ENCODE data around the gene KIF2C.

The KIF2C gene

DNA sequence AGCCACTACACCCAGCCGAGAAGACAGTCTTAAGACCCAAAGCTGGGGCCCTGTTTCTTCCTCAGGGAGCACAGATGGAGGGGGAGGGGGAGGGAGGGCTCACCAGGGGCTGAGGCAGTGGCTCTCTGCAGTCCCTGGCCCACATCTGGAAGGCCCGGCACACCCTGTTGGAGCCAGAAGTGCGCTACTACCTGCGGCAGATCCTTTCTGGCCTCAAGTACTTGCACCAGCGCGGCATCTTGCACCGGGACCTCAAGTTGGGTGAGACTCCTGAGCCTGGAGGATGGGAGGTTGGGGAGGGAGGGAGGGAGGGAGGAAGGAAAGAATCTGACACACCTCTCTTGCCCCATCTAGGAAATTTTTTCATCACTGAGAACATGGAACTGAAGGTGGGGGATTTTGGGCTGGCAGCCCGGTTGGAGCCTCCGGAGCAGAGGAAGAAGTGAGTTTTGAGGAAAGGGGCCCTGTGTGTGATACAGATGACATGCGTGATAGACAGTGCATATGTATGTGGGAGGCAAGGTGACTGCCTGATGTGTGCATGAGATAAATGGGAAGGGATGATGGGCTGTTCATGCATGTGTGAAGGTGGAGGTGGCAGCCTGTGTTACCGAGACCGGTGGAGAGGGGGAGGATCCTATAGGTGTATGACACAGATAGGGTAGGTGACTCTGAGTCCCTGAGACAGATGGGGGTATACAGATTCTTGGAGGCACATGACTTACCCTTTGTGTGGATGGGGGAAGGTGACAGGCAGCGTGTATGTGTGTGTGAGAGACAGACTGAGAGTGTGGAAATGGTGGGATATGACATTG lies 62.1 kb downstream of the KIF2C start:
- TF ChIP-seq CTCF (conservative IDR thresholded peaks at IDR 0.05) (no peak), ZFX (IDR thresholded peaks at IDR 0.05) (no peak)
- no peak overlapping the region for H3K27ac ChIP-seq

DNA sequence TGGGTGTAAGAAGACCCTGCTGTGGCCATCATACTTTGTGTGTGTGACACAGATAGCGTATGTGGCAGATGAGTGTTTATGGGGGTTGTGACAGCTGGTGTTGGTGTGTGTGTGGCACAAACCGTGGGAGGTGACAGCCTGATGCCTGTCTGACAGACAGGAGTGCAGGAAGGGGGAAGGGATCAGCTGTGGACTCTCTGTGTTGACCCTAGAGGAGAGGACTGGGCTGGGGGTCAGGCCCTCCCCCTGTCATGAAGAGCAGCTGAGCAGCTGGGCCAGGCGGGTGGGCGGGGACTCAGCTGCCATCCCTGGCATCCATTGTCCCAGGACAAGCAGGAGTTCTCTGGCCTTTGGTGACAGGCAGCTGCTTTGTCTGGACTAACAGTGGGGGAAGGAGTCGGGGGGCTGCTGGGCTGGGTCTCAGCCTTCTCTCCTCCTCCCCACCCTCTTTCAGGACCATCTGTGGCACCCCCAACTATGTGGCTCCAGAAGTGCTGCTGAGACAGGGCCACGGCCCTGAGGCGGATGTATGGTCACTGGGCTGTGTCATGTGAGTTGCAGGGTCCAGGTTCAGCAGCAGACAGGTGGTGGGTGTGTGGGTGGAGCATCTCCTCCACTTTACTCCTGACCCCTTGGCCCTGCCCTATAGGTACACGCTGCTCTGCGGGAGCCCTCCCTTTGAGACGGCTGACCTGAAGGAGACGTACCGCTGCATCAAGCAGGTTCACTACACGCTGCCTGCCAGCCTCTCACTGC lies 62.8 kb downstream of the KIF2C start:
- TF ChIP-seq ZFX (IDR thresholded peaks at IDR 0.05) (no peak), CTCF (conservative IDR thresholded peaks at IDR 0.05) (no peak)
- H3K27ac ChIP-seq, result no peak overlapping the region

DNA sequence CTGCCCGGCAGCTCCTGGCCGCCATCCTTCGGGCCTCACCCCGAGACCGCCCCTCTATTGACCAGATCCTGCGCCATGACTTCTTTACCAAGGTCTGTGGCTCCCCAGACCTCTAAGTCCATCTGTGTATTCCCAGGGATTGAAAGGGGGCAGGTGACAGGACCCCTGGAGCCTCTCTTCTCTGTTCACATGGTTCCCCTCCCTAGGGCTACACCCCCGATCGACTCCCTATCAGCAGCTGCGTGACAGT lies 63.4 kb downstream of the KIF2C start:
- TF ChIP-seq CTCF (conservative IDR thresholded peaks at IDR 0.05) (no peak), ZFX (IDR thresholded peaks at IDR 0.05) (no peak)
- H3K27ac ChIP-seq, result no peak overlapping the region

DNA sequence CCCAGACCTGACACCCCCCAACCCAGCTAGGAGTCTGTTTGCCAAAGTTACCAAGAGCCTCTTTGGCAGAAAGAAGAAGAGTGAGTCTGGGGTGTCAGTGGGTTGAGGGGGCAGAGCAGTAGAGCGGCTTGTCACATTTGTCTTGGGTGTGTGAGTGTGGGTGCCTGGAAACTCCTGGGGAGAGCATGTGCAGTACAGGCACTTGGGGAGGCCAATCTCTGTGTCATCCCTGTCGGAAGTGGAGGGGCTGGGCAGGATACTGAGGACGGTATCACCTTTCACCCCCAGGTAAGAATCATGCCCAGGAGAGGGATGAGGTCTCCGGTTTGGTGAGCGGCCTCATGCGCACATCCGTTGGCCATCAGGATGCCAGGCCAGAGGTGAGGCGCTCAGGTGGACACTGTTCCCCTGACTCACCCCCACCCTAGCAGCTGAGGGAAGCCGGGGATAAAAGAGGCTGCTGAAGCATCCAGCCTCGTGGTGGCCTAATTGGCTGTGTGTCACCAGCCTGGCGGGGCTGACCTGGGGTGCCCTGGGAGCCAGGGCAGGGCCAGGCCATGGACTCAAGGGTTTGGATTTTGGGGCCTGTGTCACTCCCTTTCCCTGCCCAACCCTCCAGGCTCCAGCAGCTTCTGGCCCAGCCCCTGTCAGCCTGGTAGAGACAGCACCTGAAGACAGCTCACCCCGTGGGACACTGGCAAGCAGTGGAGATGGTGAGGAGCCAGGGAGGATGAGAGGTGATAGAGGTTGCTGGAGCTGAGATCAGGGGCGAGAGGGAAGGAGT lies 63.9 kb downstream of the KIF2C start:
- TF ChIP-seq ZFX (IDR thresholded peaks at IDR 0.05) (no peak), CTCF (conservative IDR thresholded peaks at IDR 0.05) (no peak)
- H3K27ac ChIP-seq, result no peak overlapping the region

DNA sequence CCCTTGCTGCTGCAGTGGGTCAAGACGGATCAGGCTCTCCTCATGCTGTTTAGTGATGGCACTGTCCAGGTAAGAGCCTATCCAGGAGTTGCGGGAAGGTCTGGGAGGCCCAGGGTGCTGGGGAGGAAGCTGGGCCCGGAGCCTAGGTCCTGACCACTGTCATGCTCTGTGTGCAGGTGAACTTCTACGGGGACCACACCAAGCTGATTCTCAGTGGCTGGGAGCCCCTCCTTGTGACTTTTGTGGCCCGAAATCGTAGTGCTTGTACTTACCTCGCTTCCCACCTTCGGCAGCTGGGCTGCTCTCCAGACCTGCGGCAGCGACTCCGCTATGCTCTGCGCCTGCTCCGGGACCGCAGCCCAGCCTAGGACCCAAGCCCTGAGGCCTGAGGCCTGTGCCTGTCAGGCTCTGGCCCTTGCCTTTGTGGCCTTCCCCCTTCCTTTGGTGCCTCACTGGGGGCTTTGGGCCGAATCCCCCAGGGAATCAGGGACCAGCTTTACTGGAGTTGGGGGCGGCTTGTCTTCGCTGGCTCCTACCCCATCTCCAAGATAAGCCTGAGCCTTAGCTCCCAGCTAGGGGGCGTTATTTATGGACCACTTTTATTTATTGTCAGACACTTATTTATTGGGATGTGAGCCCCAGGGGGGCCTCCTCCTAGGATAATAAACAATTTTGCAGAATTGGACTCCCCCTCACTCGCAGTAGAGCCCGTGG lies 65.8 kb downstream of the KIF2C start:
- H3K27ac ChIP-seq, result no peak overlapping the region
- TF ChIP-seq ZFX (IDR thresholded peaks at IDR 0.05) (no peak), CTCF (conservative IDR thresholded peaks at IDR 0.05) (no peak)

DNA sequence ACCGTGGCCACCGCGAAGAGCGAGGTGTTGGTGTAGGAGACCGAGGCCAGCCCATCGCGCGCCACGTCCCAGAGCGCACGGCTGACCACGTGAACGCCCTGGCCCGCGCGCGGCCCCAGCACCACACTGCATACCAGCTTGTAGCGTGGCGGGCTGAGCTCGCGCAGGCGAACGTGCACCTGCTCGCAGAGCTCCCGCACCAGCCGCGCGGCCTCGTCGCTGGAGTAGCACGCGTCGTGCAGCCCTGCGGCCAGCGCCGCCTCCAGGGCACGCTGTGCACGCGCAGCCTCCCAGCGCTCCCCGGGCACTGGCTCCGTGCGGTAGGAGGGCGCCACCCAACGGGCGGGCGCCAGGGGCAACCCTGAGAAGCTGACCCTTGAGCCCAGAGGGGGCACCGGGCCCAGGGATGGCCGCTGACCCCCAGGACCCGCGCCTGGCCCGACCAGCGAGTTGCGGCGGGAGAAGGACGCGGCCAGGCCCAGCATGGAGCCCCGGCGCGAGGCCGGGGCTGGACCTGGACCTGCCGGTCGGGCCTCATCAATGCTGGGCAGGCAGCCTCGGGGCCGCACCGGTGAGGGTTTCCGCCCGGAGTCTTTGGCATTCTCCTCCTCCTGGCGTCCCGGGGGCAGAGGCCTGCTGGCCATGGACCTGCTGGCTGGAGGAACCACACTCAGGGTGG lies 66.5 kb downstream of the KIF2C start:
- TF ChIP-seq CTCF (conservative IDR thresholded peaks at IDR 0.05) (no peak), ZFX (IDR thresholded peaks at IDR 0.05) (no peak)
- H3K27ac ChIP-seq, result peak overlapping the region; percentile 81

Measured in C4-2B (cell line).